KMS-11 (cell line): Measurements from ENCODE around the gene MGAT1.

ENCODE experiments used
- H2AFZ ChIP-seq: fragments of 200-600 bp; sonication (generic); 2 replicates; pipeline ENCODE4 v1.6.1; 2016; ENCODE audit warnings: antibody characterized with exemption, mixed run types, low read depth
- H3K27ac ChIP-seq: fragments of 200-600 bp; sonication (generic); 2 replicates; pipeline ENCODE4 v1.6.1; 2016; ENCODE audit warnings: mild to moderate bottlenecking, mixed run types
- H3K27me3 ChIP-seq: fragments of 200-600 bp; sonication (generic); 2 replicates; pipeline ENCODE4 v1.6.1; 2017; ENCODE audit warnings: mild to moderate bottlenecking, low read depth, mixed run types, moderate library complexity; ENCODE audit not compliant: insufficient read depth
- H3K36me3 ChIP-seq: fragments of 200-600 bp; sonication (generic); 2 replicates; pipeline ENCODE4 v1.6.1; 2017; ENCODE audit warnings: mild to moderate bottlenecking, mixed run types; ENCODE audit not compliant: insufficient read depth
- H3K4me1 ChIP-seq: fragments of 200-600 bp; sonication (generic); 2 replicates; pipeline ENCODE4 v1.6.1; 2016; ENCODE audit warnings: mild to moderate bottlenecking, low read depth, mixed run types; ENCODE audit not compliant: poor library complexity, severe bottlenecking
- H3K4me2 ChIP-seq: fragments of 200-600 bp; sonication (generic); 2 replicates; pipeline ENCODE4 v1.7.0; 2016; ENCODE audit warnings: mild to moderate bottlenecking, mixed run types
- H3K4me3 ChIP-seq: fragments of 200-600 bp; sonication (generic); IDR thresholded peaks from 2 replicates; pipeline ENCODE4 v1.6.1; 2017; ENCODE audit warnings: low read depth, low read length, mixed read lengths; ENCODE audit not compliant: insufficient read depth
- H3K79me2 ChIP-seq: fragments of 200-600 bp; sonication (generic); 2 replicates; pipeline ENCODE4 v1.6.1; 2016; ENCODE audit warnings: low read depth, mixed run types; ENCODE audit not compliant: insufficient read depth
- H3K9ac ChIP-seq: fragments of 200-600 bp; sonication (generic); 2 replicates; pipeline ENCODE4 v1.6.1; 2016; ENCODE audit warnings: mild to moderate bottlenecking, mixed run types
- H4K20me1 ChIP-seq: fragments of 200-600 bp; sonication (generic); 2 replicates; pipeline ENCODE4 v1.6.1; 2016; ENCODE audit warnings: mild to moderate bottlenecking, mixed run types; ENCODE audit not compliant: insufficient read depth
- CTCF ChIP-seq: fragments of 200-600 bp; sonication (generic); conservative IDR thresholded peaks from 2 replicates; pipeline ENCODE4 v1.6.1; 2017; ENCODE audit warnings: low read depth, mild to moderate bottlenecking, antibody characterized with exemption, low read length, moderate library complexity, mixed read lengths

The MGAT1 gene

GRCh38 chr5:180777475-180777874, 25.1 kb downstream of the MGAT1 start:
- H3K36me3 ChIP-seq = no peaks in the 10 kb centered on the region
- H3K9ac ChIP-seq = no peak overlapping the region
- no peak overlapping the region for H3K4me2 ChIP-seq
- H3K79me2 ChIP-seq = no peaks in the 10 kb centered on the region
- no peak overlapping the region for H3K27ac ChIP-seq
- no peaks in the 10 kb centered on the region for H3K27me3 ChIP-seq
- H2AFZ ChIP-seq = no peak overlapping the region
- TF ChIP-seq CTCF = no peak
- H4K20me1 ChIP-seq = no peaks in the 10 kb centered on the region
- no peaks in the 10 kb centered on the region for H3K4me1 ChIP-seq
- H3K4me3 ChIP-seq = no peak overlapping the region

- no peak overlapping the region for H3K4me2 ChIP-seq
- H3K4me1 ChIP-seq = no peaks in the 10 kb centered on the region
- no peaks in the 10 kb centered on the region for H3K36me3 ChIP-seq
- no peak overlapping the region for H3K27ac ChIP-seq
- H3K9ac ChIP-seq = no peak overlapping the region
- no peak for TF ChIP-seq CTCF
- H2AFZ ChIP-seq = no peak overlapping the region
- no peaks in the 10 kb centered on the region for H3K79me2 ChIP-seq
- no peaks in the 10 kb centered on the region for H4K20me1 ChIP-seq
- H3K27me3 ChIP-seq = no peaks in the 10 kb centered on the region
- H3K4me3 ChIP-seq = no peak overlapping the region
These were observed 26.2 kb downstream of the MGAT1 start for GRCh38 chr5:180776376-180776775.

GRCh38 chr5:180775624-180776023, 27.0 kb downstream of the MGAT1 start:
- H3K4me2 ChIP-seq = no peak overlapping the region
- no peak overlapping the region for H3K27ac ChIP-seq
- H3K4me3 ChIP-seq = no peak overlapping the region
- no peak for TF ChIP-seq CTCF
- H3K9ac ChIP-seq = no peak overlapping the region
- H3K4me1 ChIP-seq = no peaks in the 10 kb centered on the region
- no peaks in the 10 kb centered on the region for H3K36me3 ChIP-seq
- no peaks in the 10 kb centered on the region for H4K20me1 ChIP-seq
- no peaks in the 10 kb centered on the region for H3K27me3 ChIP-seq
- H3K79me2 ChIP-seq = no peaks in the 10 kb centered on the region
- H2AFZ ChIP-seq = no peak overlapping the region

- H3K9ac ChIP-seq = no peak overlapping the region
- H3K27me3 ChIP-seq = no peaks in the 10 kb centered on the region
- H3K79me2 ChIP-seq = no peaks in the 10 kb centered on the region
- no peaks in the 10 kb centered on the region for H3K4me1 ChIP-seq
- H3K4me3 ChIP-seq = no peak overlapping the region
- H4K20me1 ChIP-seq = no peaks in the 10 kb centered on the region
- H3K4me2 ChIP-seq = no peak overlapping the region
- TF ChIP-seq CTCF = no peak
- H3K27ac ChIP-seq = no peak overlapping the region
- no peak overlapping the region for H2AFZ ChIP-seq
- H3K36me3 ChIP-seq = no peaks in the 10 kb centered on the region
These were observed 30.8 kb downstream of the MGAT1 start for GRCh38 chr5:180771839-180772238.

GRCh38 chr5:180769821-180770220, 32.8 kb downstream of the MGAT1 start:
- Histone ChIP-seq H3K4me3 (no peak overlapping the region), H3K4me2 (no peak overlapping the region), H3K4me1 (no peaks in the 10 kb centered on the region), H3K27ac (no peak overlapping the region), H2AFZ (no peak overlapping the region), H3K27me3 (no peaks in the 10 kb centered on the region), H3K36me3 (no peaks in the 10 kb centered on the region), H3K9ac (no peak overlapping the region), H4K20me1 (no peaks in the 10 kb centered on the region), H3K79me2 (no peaks in the 10 kb centered on the region)
- no peak for TF ChIP-seq CTCF
